Measurements from ENCODE around the gene OSBPL6.
"Not testable (repeated sequence)": the region's sequence is repeated elsewhere in the genome, so short reads cannot be mapped to it uniquely, and the experiment has no call there.

OSBPL6 gene

DNA sequence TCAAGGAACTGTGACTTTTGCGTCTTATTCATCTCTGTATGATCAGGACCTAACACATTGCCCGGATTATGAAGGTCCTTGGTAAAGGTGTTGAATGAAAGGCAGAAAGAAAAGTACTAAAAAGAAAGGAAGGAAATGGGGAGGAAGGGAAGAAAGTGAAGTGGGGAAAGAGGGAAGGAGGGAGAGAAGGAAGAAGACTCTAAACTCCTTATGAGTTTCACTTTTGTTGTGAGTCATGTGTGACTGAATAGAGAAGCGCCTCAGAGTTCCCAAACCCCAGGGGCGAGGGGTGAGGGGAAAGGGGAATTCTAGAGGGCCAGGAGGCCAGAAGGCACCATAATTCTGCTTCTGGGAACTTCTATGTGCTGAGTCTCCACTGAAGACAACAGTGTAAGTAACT is 30.9 kb upstream of the OSBPL6 start:
- Histone ChIP-seq H3K4me2 (peak overlapping the region in 7 of 11 experiments; percentile 8 to 74 (median 45); a peak in 12 of 22 replicates), H3K4me1 (peaks cover 0 to 20% (median 4%) of the 10 kb centered on the region in 10 experiments; a peak in 9 of 20 replicates), H3K4me3 (no peak overlapping the region), H3K9ac (no peak overlapping the region), H3K36me3 (no peaks in the 10 kb centered on the region), H3K9me3 (replicated peaks in 1 of 11) (no peaks in the 10 kb centered on the region), H4K20me1 (no peaks in the 10 kb centered on the region), H3K27ac (no peak overlapping the region; a peak in 1 of 22 replicates), H3K27me3 (no peaks in the 10 kb centered on the region)
- TF ChIP-seq Cebpa-rat (IDR thresholded peaks at IDR 0.05): no peak

DNA sequence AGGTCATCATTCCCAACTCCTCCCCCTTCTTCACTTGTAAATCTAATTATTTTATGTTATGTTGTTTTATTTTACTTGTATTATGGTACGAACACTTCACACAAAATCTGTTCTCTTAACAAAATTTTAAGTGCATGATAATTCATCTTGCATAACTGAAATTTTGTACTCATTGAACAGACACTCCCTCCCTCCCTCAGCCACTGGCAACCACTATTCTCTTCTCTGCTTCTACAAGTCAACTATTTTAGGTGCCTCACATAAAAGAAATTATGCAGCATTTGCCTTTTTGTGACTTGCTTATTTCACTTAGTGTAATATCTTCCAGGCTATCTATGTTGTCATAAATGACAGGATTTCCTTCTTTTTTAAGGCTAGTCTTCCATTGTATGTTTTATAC is 30.4 kb upstream of the OSBPL6 start:
- Histone ChIP-seq H3K9ac (no peak overlapping the region), H3K4me3 (no peak overlapping the region), H3K27ac (no peak overlapping the region; a peak in 1 of 22 replicates), H3K4me1 (peaks cover 0 to 18% (median 4%) of the 10 kb centered on the region in 10 experiments; a peak in 9 of 20 replicates), H3K27me3 (no peaks in the 10 kb centered on the region), H3K9me3 (replicated peaks in 1 of 11) (no peaks in the 10 kb centered on the region), H4K20me1 (no peaks in the 10 kb centered on the region), H3K36me3 (no peaks in the 10 kb centered on the region), H3K4me2 (peak overlapping the region in 6 of 11 experiments; percentile 8 to 74 (median 49); a peak in 9 of 22 replicates)
- no peak for TF ChIP-seq Cebpa-rat (IDR thresholded peaks at IDR 0.05)

DNA sequence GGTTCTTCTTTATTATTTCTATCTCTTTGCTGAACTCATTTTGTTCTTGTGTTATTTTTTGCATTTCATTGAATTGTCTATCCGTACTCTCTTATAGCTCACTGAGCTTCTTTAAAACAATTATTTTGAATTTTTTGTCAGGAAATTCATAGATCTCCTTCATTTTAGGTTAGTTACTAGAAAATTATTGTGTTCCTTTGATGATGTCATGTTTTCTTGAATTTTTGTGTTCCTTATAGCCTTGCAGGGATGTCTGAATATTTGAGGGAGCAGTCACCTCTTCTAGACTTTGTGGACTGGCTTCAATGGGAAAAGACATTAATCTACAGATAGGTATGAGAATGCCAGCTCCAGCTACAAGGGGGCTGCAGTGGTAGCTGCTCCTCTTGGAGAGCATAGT is 20.7 kb upstream of the OSBPL6 start:
- H4K20me1 ChIP-seq: no peaks in the 10 kb centered on the region
- peaks cover 0 to 24% (median 0%) of the 10 kb centered on the region in 10 experiments; a peak in 5 of 20 replicates for H3K4me1 ChIP-seq
- TF ChIP-seq Cebpa-rat (IDR thresholded peaks at IDR 0.05): no peak
- peaks cover 0 to 9% (median 6%) of the 10 kb centered on the region in 11 experiments; a peak in 13 of 22 replicates for H3K9me3 ChIP-seq (replicated peaks in 1 of 11)
- H3K4me3 ChIP-seq: no peak overlapping the region
- H3K4me2 ChIP-seq: no peak overlapping the region
- H3K9ac ChIP-seq: no peak overlapping the region
- no peaks in the 10 kb centered on the region for H3K27me3 ChIP-seq
- H3K36me3 ChIP-seq: no peaks in the 10 kb centered on the region
- no peak overlapping the region for H3K27ac ChIP-seq

- Histone ChIP-seq H3K36me3 (no peaks in the 10 kb centered on the region), H3K27me3 (no peaks in the 10 kb centered on the region), H3K27ac (no peak overlapping the region), H3K4me2 (peak overlapping the region in 2 of 11 experiments; percentile 21 to 24; a peak in 2 of 22 replicates), H3K9ac (no peak overlapping the region), H3K9me3 (replicated peaks in 1 of 11) (peaks cover 0 to 1% (median 0%) of the 10 kb centered on the region in 11 experiments; a peak in 4 of 22 replicates), H4K20me1 (no peaks in the 10 kb centered on the region), H3K4me1 (peaks cover 0 to 24% (median 0%) of the 10 kb centered on the region in 10 experiments; a peak in 5 of 20 replicates), H3K4me3 (no peak overlapping the region)
- no peak for TF ChIP-seq Cebpa-rat (IDR thresholded peaks at IDR 0.05)
Measured at GRCh38 chr2:178177066-178177679, 17.1 kb upstream of the OSBPL6 start.

DNA sequence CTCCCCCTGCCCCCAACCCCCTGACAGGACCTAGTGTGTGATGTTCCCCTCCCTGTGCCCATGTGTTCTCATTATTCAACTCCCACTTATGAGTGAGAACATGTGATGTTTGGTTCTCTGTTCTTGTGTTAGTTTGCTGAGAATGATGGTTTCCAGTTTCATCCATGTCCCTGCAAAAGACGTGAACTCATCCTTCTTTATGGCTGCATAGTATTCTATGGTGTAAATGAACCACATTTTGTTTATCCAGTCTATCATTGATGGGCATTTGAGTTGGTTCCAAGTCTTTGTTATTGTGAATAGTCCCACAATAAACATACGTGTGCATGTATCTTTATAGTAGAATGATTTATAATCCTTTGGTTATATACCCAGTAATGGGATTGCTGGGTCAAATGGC is 13.7 kb upstream of the OSBPL6 start:
- H3K36me3 ChIP-seq: not testable (repeated sequence)

GRCh38 chr2:178187861-178188260 is 6.5 kb upstream of the OSBPL6 start:
- H3K36me3 ChIP-seq: no peaks in the 10 kb centered on the region
- no peak for TF ChIP-seq Cebpa-rat (IDR thresholded peaks at IDR 0.05)
- no peak overlapping the region for H3K4me2 ChIP-seq
- H3K27me3 ChIP-seq: peaks cover 4 to 17% (median 13%) of the 10 kb centered on the region in 11 experiments
- 0 out of 20 replicates have a peak, but pooled peaks cover 0 to 5% (median 0%) of the 10 kb centered on the region in 10 experiments for H3K4me1 ChIP-seq
- H4K20me1 ChIP-seq: no peaks in the 10 kb centered on the region; a peak in 1 of 22 replicates
- H3K9ac ChIP-seq: no peak overlapping the region
- no peak overlapping the region for H3K4me3 ChIP-seq
- H3K27ac ChIP-seq: no peak overlapping the region
- H3K9me3 ChIP-seq (replicated peaks in 1 of 11): no peaks in the 10 kb centered on the region

More for the DNA sequence above, 13.7 kb upstream of the OSBPL6 start:
- not testable (repeated sequence) for H3K4me3 ChIP-seq; H3K9me3 ChIP-seq (replicated peaks in 1 of 11); H3K27me3 ChIP-seq; H4K20me1 ChIP-seq; H3K9ac ChIP-seq; H3K4me2 ChIP-seq; H3K27ac ChIP-seq
- H3K4me1 ChIP-seq: peaks cover 0 to 10% (median 0%) of the 10 kb centered on the region in 10 experiments; a peak in 3 of 20 replicates

- Histone ChIP-seq H3K27ac (no peak overlapping the region), H3K9ac (no peak overlapping the region), H3K9me3 (replicated peaks in 1 of 11) (no peaks in the 10 kb centered on the region), H3K4me1 (0 out of 20 replicates have a peak, but pooled peaks cover 0 to 5% (median 0%) of the 10 kb centered on the region in 10 experiments), H3K36me3 (no peaks in the 10 kb centered on the region), H4K20me1 (no peaks in the 10 kb centered on the region; a peak in 1 of 22 replicates), H3K27me3 (peaks cover 10 to 23% (median 19%) of the 10 kb centered on the region in 11 experiments), H3K4me3 (no peak overlapping the region), H3K4me2 (no peak overlapping the region)
- TF ChIP-seq Cebpa-rat (IDR thresholded peaks at IDR 0.05): no peak
Measured at GRCh38 chr2:178188466-178188865, 5.8 kb upstream of the OSBPL6 start.

GRCh38 chr2:178191004-178191508 is 3.3 kb upstream of the OSBPL6 start:
- no peak for TF ChIP-seq Cebpa-rat (IDR thresholded peaks at IDR 0.05)
- Histone ChIP-seq H3K4me1 (peaks cover 0 to 12% (median 6%) of the 10 kb centered on the region in 10 experiments; a peak in 6 of 20 replicates), H3K27ac (no peak overlapping the region), H3K4me2 (no peak overlapping the region; a peak in 1 of 22 replicates), H3K9me3 (replicated peaks in 1 of 11) (no peaks in the 10 kb centered on the region), H4K20me1 (peaks cover 0 to 3% (median 0%) of the 10 kb centered on the region in 11 experiments; a peak in 4 of 22 replicates), H3K9ac (no peak overlapping the region), H3K27me3 (peaks cover 31 to 49% (median 45%) of the 10 kb centered on the region in 11 experiments), H3K36me3 (no peaks in the 10 kb centered on the region), H3K4me3 (no peak overlapping the region)

DNA sequence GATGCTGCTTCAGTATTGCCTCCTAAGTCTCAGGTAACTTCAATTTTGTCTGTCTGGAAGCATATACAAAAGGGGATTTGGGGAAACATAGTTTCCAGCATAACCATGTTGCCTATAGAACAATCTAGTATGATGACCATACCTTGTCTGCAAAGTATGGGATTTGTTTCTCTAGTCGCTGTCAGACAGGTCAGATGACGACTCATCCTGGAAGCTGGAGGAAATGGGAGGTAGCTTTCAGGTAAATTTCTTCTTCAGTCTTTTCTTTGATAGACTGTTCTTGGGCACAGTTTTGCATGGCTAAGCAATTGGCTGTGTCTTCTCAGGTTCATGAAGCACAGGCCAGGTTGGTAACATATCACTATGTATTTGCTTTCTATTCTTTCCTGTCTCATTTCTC is 2.8 kb upstream of the OSBPL6 start:
- H3K27me3 ChIP-seq: peaks cover 35 to 54% (median 49%) of the 10 kb centered on the region in 11 experiments
- H3K4me2 ChIP-seq: no peak overlapping the region
- peaks cover 0 to 12% (median 6%) of the 10 kb centered on the region in 10 experiments; a peak in 6 of 20 replicates for H3K4me1 ChIP-seq
- no peak overlapping the region for H3K27ac ChIP-seq
- H4K20me1 ChIP-seq: peaks cover 0 to 3% (median 0%) of the 10 kb centered on the region in 11 experiments; a peak in 4 of 22 replicates
- no peak for TF ChIP-seq Cebpa-rat (IDR thresholded peaks at IDR 0.05)
- no peak overlapping the region for H3K4me3 ChIP-seq
- no peaks in the 10 kb centered on the region for H3K9me3 ChIP-seq (replicated peaks in 1 of 11)
- H3K9ac ChIP-seq: no peak overlapping the region
- H3K36me3 ChIP-seq: no peaks in the 10 kb centered on the region

All from BLaER1 treated with 17β-estradiol and CSF1 and Interleukin-3, amounts not matched to agents 10 nM and 100 nM (cell line).